NCI-H2107 treated with DMSO at 0.1 percent for 48 hours (cell line): ENCODE data around the gene SLC35B4.

Experiments
- DNase-seq: peaks from one replicate; lab custom pipeline; 2025; ENCODE audit not compliant: unreplicated experiment; lab: John Stamatoyannopoulos, UW

SLC35B4 gene

GRCh38 chr7:134316539-134317344, at the start of gene SLC35B4:
TSS of gene SLC35B4 (minus strand) at chr7:134316930. CDS start at chr7:134316751, 179 bp downstream.
- peak; percentile 93 for DNase-seq

- DNase-seq, result no peak
These were observed 49.8 kb upstream of the SLC35B4 start for GRCh38 chr7:134366481-134366880.

- DNase-seq, result no peak
These were observed 48.8 kb upstream of the SLC35B4 start for GRCh38 chr7:134365341-134366054.

- DNase-seq, result no peak
These were observed 47.9 kb upstream of the SLC35B4 start for GRCh38 chr7:134364619-134365037.

GRCh38 chr7:134362587-134363483, 46.1 kb upstream of the SLC35B4 start:
- no peak for DNase-seq

GRCh38 chr7:134359787-134360432, 43.2 kb upstream of the SLC35B4 start:
- DNase-seq, result no peak

- no peak for DNase-seq
These were observed 40.8 kb upstream of the SLC35B4 start for GRCh38 chr7:134357486-134357885.

- no peak for DNase-seq
These were observed 39.7 kb upstream of the SLC35B4 start for GRCh38 chr7:134356421-134356936.

GRCh38 chr7:134355927-134356326, 39.2 kb upstream of the SLC35B4 start:
- no peak for DNase-seq

- no peak for DNase-seq
These were observed 38.3 kb upstream of the SLC35B4 start for GRCh38 chr7:134355004-134355525.

- no peak for DNase-seq
These were observed 36.7 kb upstream of the SLC35B4 start for GRCh38 chr7:134353411-134353810.

GRCh38 chr7:134351424-134351823, 34.7 kb upstream of the SLC35B4 start:
- DNase-seq, result no peak

GRCh38 chr7:134350709-134351108, 34.0 kb upstream of the SLC35B4 start:
- DNase-seq, result no peak

- DNase-seq, result no peak
These were observed 30.8 kb upstream of the SLC35B4 start for GRCh38 chr7:134347567-134347966.

- DNase-seq, result no peak
These were observed 27.1 kb upstream of the SLC35B4 start for GRCh38 chr7:134343796-134344195.

GRCh38 chr7:134343136-134343535, 26.4 kb upstream of the SLC35B4 start:
- no peak for DNase-seq

- DNase-seq, result no peak
These were observed 22.7 kb upstream of the SLC35B4 start for GRCh38 chr7:134339475-134339874.

GRCh38 chr7:134337980-134338379, 21.2 kb upstream of the SLC35B4 start:
- DNase-seq, result no peak

- DNase-seq, result no peak
These were observed 17.7 kb upstream of the SLC35B4 start for GRCh38 chr7:134334408-134334807.

GRCh38 chr7:134333943-134334342, 17.2 kb upstream of the SLC35B4 start:
- DNase-seq, result no peak
